GM23338 (cell line): Measurements from ENCODE around the gene NLRC3. TPM values are rescaled to one million over a fixed set of nuclear protein-coding genes. Genes with fewer than 3 reads are reported as not detected.

Experiments
- ATAC-seq: fragments of 200-7000 bp; cut with Tn5 transposase; 3 replicates; pipeline ENCODE4 v1.9.1; 2020
- DNase-seq: peaks from one replicate; pipeline ENCODE4 v3.0.0-alpha.2; 2015; ENCODE audit warnings: low spot score
- H2AFZ ChIP-seq: fragments of 200-600 bp; sonication (generic); 2 replicates; pipeline ENCODE4 v1.8.0; 2016; ENCODE audit warnings: antibody characterized with exemption, mild to moderate bottlenecking, moderate library complexity
- H3F3A ChIP-seq: fragments of 200-600 bp; sonication (generic); replicated peaks from 2 replicates; pipeline ENCODE4 v1.8.0; 2017; ENCODE audit warnings: antibody characterized with exemption, mixed run types, low read depth
- H3K27ac ChIP-seq: fragments of 200-600 bp; sonication (generic); 2 replicates; pipeline ENCODE4 v1.6.1; 2016; ENCODE audit warnings: low read depth
- H3K27me3 ChIP-seq: fragments of 200-600 bp; sonication (generic); 2 replicates; pipeline ENCODE4 v1.8.0; 2016; ENCODE audit warnings: mild to moderate bottlenecking, mixed run types, moderate library complexity; ENCODE audit not compliant: insufficient read depth
- H3K36me3 ChIP-seq: fragments of 200-600 bp; sonication (generic); 2 replicates; pipeline ENCODE4 v1.8.0; 2016; ENCODE audit warnings: mild to moderate bottlenecking; ENCODE audit not compliant: insufficient read depth
- H3K4me1 ChIP-seq: fragments of 200-600 bp; sonication (generic); 2 replicates; pipeline ENCODE4 v1.8.0; 2016; ENCODE audit warnings: mild to moderate bottlenecking, moderate library complexity; ENCODE audit not compliant: insufficient read depth
- H3K4me2 ChIP-seq: fragments of 200-600 bp; sonication (generic); 2 replicates; pipeline ENCODE4 v1.7.1; 2017; ENCODE audit warnings: mixed run types
- H3K4me3 ChIP-seq: fragments of 200-600 bp; sonication (generic); 2 replicates; pipeline ENCODE4 v1.6.1; 2016; ENCODE audit warnings: mixed run types
- H3K79me2 ChIP-seq: fragments of 200-600 bp; sonication (generic); replicated peaks from 2 replicates; pipeline ENCODE4 v1.8.0; 2017; ENCODE audit warnings: mild to moderate bottlenecking; ENCODE audit not compliant: insufficient read depth
- H3K9me2 ChIP-seq: fragments of 200-600 bp; sonication (generic); 2 replicates; pipeline ENCODE4 v1.8.0; 2017; ENCODE audit not compliant: insufficient read depth
- H4K20me1 ChIP-seq: fragments of 200-600 bp; sonication (generic); replicated peaks from 2 replicates; pipeline ENCODE4 v1.8.0; 2017; ENCODE audit warnings: mild to moderate bottlenecking; ENCODE audit not compliant: insufficient read depth
- H3K27ac Mint-ChIP-seq: 2 replicates; pipeline ENCODE4 v1.8.0; 2020; ENCODE audit warnings: inconsistent platforms, mild to moderate bottlenecking, moderate library complexity, mixed read lengths
- H3K27me3 Mint-ChIP-seq: 3 replicates; pipeline ENCODE4 v1.8.0; 2022; ENCODE audit warnings: low read depth, mild to moderate bottlenecking, moderate library complexity, mixed read lengths, inconsistent platforms; ENCODE audit not compliant: insufficient read depth, poor library complexity
- H3K36me3 Mint-ChIP-seq: 3 replicates; pipeline ENCODE4 v1.8.0; 2021; ENCODE audit warnings: low read depth, mild to moderate bottlenecking, inconsistent platforms, moderate library complexity, mixed read lengths
- H3K4me1 Mint-ChIP-seq: 3 replicates; pipeline ENCODE4 v1.8.0; 2020; ENCODE audit warnings: mild to moderate bottlenecking, inconsistent platforms, mixed read lengths
- H3K4me3 Mint-ChIP-seq: 3 replicates; pipeline ENCODE4 v1.8.0; 2021; ENCODE audit warnings: moderate library complexity, mild to moderate bottlenecking, inconsistent platforms, mixed read lengths
- H3K9me3 Mint-ChIP-seq: 3 replicates; pipeline ENCODE4 v1.8.0; 2020; ENCODE audit warnings: moderate library complexity, mild to moderate bottlenecking, inconsistent platforms, mixed read lengths
- CREB1 ChIP-seq: fragments of 250-450 bp; sonication (Bioruptor Pico); IDR thresholded peaks from 2 replicates; pipeline ENCODE4 v1.5.0; 2020; ENCODE audit warnings: low read depth, mild to moderate bottlenecking, moderate library complexity
- CTCF ChIP-seq, 2 experiments: fragments of 200-600 bp in 1 of 2; sonication (generic) in 1 of 2; conservative IDR thresholded peaks; 2 replicates each; pipeline versions ENCODE4 v1.5.1 to v1.6.1; 2016 to 2017; ENCODE audit warnings: antibody characterized with exemption in 2 of 2, low read depth in 2 of 2, mild to moderate bottlenecking in 2 of 2, moderate library complexity in 1 of 2
- EZH2phosphoT487 ChIP-seq: fragments of 200-600 bp; sonication (generic); IDR thresholded peaks from one replicate; pipeline ENCODE4 v1.8.1; 2018; ENCODE audit warnings: antibody characterized with exemption; ENCODE audit not compliant: unreplicated experiment
- ZNF114 ChIP-seq: fragments of 250-450 bp; sonication (Bioruptor Pico); IDR thresholded peaks from 2 replicates; pipeline ENCODE4 v1.5.0; 2020; ENCODE audit warnings: mild to moderate bottlenecking, moderate library complexity
- ZNF331 ChIP-seq: fragments of 250-450 bp; sonication (Bioruptor Pico); IDR thresholded peaks from 2 replicates; pipeline ENCODE4 v1.5.0; 2020; ENCODE audit warnings: low read depth, mild to moderate bottlenecking, moderate library complexity
- polyA plus RNA-seq: library from polyadenylated mRNA; unstranded; fragments of >200 nt; fragmentation: Nextera tagmentation; extraction: Ambion mirVana; gene quantifications from 2 replicates; pipeline ENCODE4 v1.2.1, GENCODE V29; 2016
- total RNA-seq: library from RNA; depleted of rRNA; stranded (reverse); fragments of >200 nt; shearing (Covaris generic); gene quantifications from 2 replicates; pipeline ENCODE4 v1.2.3, GENCODE V29; 2014
- TF ChIP-seq, protein P1 (sequence below): fragments of 250-450 bp; sonication (Bioruptor Pico); IDR thresholded peaks from 2 replicates; pipeline ENCODE4 v1.5.0; 2020; ENCODE audit warnings: mild to moderate bottlenecking, moderate library complexity
- TF ChIP-seq, protein P2 (sequence below): IDR thresholded peaks from one replicate; pipeline ENCODE4 v1.6.1; 2018; ENCODE audit warnings: antibody characterized with exemption; ENCODE audit not compliant: unreplicated experiment

NLRC3 gene
- total and polyA plus RNA-seq, 2 experiments from 2014 or later, result 0.11 to 0.49 TPM

GRCh38 chr16:3582276-3583165 is 5.3 kb upstream of the NLRC3 start:
- Histone ChIP-seq H3K4me1 (no peaks in the 10 kb centered on the region), H3K9me2 (no peaks in the 10 kb centered on the region), H3K27ac (no peak overlapping the region), H4K20me1 (no peaks in the 10 kb centered on the region), H3K36me3 (no peaks in the 10 kb centered on the region), H3F3A (no peaks in the 10 kb centered on the region), H2AFZ (no peak overlapping the region), H3K79me2 (no peaks in the 10 kb centered on the region), H3K4me3 (no peak overlapping the region), H3K27me3 (no peaks in the 10 kb centered on the region), H3K4me2 (no peak overlapping the region)
- H3K9me3 Mint-ChIP-seq, result no peaks in the 10 kb centered on the region; the same call in 2 of the 3 replicates
- H3K36me3 Mint-ChIP-seq, result peaks cover 32% of the 10 kb centered on the region; the same call in 2 of the 3 replicates
- no peak for ATAC-seq
- no peak overlapping the region for H3K4me3 Mint-ChIP-seq
- H3K27me3 Mint-ChIP-seq, result peaks cover 2% of the 10 kb centered on the region
- no peak for DNase-seq
- TF ChIP-seq ZNF331 (CRISPR knock-in tag) (no peak), EZH2phosphoT487 (no peak), CREB1 (CRISPR knock-in tag) (no peak)
- TF ChIP-seq, protein P1, sequence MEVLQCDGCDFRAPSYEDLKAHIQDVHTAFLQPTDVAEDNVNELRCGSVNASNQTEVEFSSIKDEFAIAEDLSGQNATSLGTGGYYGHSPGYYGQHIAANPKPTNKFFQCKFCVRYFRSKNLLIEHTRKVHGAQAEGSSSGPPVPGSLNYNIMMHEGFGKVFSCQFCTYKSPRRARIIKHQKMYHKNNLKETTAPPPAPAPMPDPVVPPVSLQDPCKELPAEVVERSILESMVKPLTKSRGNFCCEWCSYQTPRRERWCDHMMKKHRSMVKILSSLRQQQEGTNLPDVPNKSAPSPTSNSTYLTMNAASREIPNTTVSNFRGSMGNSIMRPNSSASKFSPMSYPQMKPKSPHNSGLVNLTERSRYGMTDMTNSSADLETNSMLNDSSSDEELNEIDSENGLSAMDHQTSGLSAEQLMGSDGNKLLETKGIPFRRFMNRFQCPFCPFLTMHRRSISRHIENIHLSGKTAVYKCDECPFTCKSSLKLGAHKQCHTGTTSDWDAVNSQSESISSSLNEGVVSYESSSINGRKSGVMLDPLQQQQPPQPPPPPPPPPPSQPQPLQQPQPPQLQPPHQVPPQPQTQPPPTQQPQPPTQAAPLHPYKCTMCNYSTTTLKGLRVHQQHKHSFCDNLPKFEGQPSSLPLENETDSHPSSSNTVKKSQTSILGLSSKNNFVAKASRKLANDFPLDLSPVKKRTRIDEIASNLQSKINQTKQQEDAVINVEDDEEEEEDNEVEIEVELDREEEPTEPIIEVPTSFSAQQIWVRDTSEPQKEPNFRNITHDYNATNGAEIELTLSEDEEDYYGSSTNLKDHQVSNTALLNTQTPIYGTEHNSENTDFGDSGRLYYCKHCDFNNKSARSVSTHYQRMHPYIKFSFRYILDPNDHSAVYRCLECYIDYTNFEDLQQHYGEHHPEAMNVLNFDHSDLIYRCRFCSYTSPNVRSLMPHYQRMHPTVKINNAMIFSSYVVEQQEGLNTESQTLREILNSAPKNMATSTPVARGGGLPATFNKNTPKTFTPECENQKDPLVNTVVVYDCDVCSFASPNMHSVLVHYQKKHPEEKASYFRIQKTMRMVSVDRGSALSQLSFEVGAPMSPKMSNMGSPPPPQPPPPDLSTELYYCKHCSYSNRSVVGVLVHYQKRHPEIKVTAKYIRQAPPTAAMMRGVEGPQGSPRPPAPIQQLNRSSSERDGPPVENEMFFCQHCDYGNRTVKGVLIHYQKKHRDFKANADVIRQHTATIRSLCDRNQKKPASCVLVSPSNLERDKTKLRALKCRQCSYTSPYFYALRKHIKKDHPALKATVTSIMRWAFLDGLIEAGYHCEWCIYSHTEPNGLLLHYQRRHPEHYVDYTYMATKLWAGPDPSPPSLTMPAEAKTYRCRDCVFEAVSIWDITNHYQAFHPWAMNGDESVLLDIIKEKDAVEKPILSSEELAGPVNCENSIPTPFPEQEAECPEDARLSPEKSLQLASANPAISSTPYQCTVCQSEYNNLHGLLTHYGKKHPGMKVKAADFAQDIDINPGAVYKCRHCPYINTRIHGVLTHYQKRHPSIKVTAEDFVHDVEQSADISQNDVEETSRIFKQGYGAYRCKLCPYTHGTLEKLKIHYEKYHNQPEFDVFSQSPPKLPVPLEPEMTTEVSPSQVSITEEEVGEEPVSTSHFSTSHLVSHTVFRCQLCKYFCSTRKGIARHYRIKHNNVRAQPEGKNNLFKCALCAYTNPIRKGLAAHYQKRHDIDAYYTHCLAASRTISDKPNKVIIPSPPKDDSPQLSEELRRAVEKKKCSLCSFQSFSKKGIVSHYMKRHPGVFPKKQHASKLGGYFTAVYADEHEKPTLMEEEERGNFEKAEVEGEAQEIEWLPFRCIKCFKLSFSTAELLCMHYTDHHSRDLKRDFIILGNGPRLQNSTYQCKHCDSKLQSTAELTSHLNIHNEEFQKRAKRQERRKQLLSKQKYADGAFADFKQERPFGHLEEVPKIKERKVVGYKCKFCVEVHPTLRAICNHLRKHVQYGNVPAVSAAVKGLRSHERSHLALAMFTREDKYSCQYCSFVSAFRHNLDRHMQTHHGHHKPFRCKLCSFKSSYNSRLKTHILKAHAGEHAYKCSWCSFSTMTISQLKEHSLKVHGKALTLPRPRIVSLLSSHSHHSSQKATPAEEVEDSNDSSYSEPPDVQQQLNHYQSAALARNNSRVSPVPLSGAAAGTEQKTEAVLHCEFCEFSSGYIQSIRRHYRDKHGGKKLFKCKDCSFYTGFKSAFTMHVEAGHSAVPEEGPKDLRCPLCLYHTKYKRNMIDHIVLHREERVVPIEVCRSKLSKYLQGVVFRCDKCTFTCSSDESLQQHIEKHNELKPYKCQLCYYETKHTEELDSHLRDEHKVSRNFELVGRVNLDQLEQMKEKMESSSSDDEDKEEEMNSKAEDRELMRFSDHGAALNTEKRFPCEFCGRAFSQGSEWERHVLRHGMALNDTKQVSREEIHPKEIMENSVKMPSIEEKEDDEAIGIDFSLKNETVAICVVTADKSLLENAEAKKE (CRISPR knock-in tag), result no peak
- H3K4me1 Mint-ChIP-seq, result peaks cover 18% of the 10 kb centered on the region
- H3K27ac Mint-ChIP-seq, result no peak overlapping the region

GRCh38 chr16:3581392-3581791 is 4.2 kb upstream of the NLRC3 start:
- DNase-seq (no peak), ATAC-seq (no peak)
- no peaks in the 10 kb centered on the region for H3K4me1 ChIP-seq
- H3K9me2 ChIP-seq, result no peaks in the 10 kb centered on the region
- H3F3A ChIP-seq, result no peaks in the 10 kb centered on the region
- Mint-ChIP-seq H3K36me3 (peaks cover 29% of the 10 kb centered on the region; the same call in 2 of the 3 replicates), H3K9me3 (no peaks in the 10 kb centered on the region; the same call in 2 of the 3 replicates), H3K27me3 (peaks cover 2% of the 10 kb centered on the region), H3K4me1 (peaks cover 15% of the 10 kb centered on the region), H3K27ac (no peak overlapping the region), H3K4me3 (no peak overlapping the region)
- H4K20me1 ChIP-seq, result no peaks in the 10 kb centered on the region
- no peaks in the 10 kb centered on the region for H3K36me3 ChIP-seq
- H3K27me3 ChIP-seq, result no peaks in the 10 kb centered on the region
- H3K27ac ChIP-seq, result no peak overlapping the region
- no peaks in the 10 kb centered on the region for H3K79me2 ChIP-seq
- H3K4me3 ChIP-seq, result no peak overlapping the region
- no peak overlapping the region for H3K4me2 ChIP-seq
- H2AFZ ChIP-seq, result no peak overlapping the region
- TF ChIP-seq CTCF (conservative IDR thresholded peaks at IDR 0.05; ENCODE audit: low read depth in 2 of 2) (no peak), ZNF114 (no peak)
- TF ChIP-seq, protein P2, sequence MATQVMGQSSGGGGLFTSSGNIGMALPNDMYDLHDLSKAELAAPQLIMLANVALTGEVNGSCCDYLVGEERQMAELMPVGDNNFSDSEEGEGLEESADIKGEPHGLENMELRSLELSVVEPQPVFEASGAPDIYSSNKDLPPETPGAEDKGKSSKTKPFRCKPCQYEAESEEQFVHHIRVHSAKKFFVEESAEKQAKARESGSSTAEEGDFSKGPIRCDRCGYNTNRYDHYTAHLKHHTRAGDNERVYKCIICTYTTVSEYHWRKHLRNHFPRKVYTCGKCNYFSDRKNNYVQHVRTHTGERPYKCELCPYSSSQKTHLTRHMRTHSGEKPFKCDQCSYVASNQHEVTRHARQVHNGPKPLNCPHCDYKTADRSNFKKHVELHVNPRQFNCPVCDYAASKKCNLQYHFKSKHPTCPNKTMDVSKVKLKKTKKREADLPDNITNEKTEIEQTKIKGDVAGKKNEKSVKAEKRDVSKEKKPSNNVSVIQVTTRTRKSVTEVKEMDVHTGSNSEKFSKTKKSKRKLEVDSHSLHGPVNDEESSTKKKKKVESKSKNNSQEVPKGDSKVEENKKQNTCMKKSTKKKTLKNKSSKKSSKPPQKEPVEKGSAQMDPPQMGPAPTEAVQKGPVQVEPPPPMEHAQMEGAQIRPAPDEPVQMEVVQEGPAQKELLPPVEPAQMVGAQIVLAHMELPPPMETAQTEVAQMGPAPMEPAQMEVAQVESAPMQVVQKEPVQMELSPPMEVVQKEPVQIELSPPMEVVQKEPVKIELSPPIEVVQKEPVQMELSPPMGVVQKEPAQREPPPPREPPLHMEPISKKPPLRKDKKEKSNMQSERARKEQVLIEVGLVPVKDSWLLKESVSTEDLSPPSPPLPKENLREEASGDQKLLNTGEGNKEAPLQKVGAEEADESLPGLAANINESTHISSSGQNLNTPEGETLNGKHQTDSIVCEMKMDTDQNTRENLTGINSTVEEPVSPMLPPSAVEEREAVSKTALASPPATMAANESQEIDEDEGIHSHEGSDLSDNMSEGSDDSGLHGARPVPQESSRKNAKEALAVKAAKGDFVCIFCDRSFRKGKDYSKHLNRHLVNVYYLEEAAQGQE, result no peak
